ENCODE data around the gene APLP2.
"Not testable (repeated sequence)": the region's sequence is repeated elsewhere in the genome, so short reads cannot be mapped to it uniquely, and the experiment has no call there.

APLP2 gene

GRCh38 chr11:130090517-130090916 is 20.8 kb downstream of the APLP2 start:
- DNase-seq (ENCODE audit: low read depth in 2 of 2) = not testable (repeated sequence)

GRCh38 chr11:130091169-130091568 is 21.5 kb downstream of the APLP2 start:
- not testable (repeated sequence) for DNase-seq (ENCODE audit: low read depth in 2 of 2)

GRCh38 chr11:130092661-130093060 is 23.0 kb downstream of the APLP2 start:
- DNase-seq (ENCODE audit: low read depth in 2 of 2) = no peak

GRCh38 chr11:130094614-130095013 is 24.9 kb downstream of the APLP2 start:
- no peak for DNase-seq (ENCODE audit: low read depth in 2 of 2)

- no peak for DNase-seq (ENCODE audit: low read depth in 2 of 2)
Measured at GRCh38 chr11:130095326-130095725, 25.6 kb downstream of the APLP2 start.

- no peak for DNase-seq (ENCODE audit: low read depth in 2 of 2)
Measured at GRCh38 chr11:130096042-130096441, 26.3 kb downstream of the APLP2 start.

- no peak for DNase-seq (ENCODE audit: low read depth in 2 of 2)
Measured at GRCh38 chr11:130096823-130097222, 27.1 kb downstream of the APLP2 start.

- no peak for DNase-seq (ENCODE audit: low read depth in 2 of 2)
Measured at GRCh38 chr11:130097285-130097684, 27.6 kb downstream of the APLP2 start.

- DNase-seq (ENCODE audit: low read depth in 2 of 2) = no peak
Measured at GRCh38 chr11:130099356-130099755, 29.7 kb downstream of the APLP2 start.

GRCh38 chr11:130100381-130101095 is 30.8 kb downstream of the APLP2 start:
- DNase-seq (ENCODE audit: low read depth in 2 of 2) = no peak

- no peak for DNase-seq (ENCODE audit: low read depth in 2 of 2)
Measured at GRCh38 chr11:130101661-130102060, 32.0 kb downstream of the APLP2 start.

GRCh38 chr11:130102301-130103249 is 32.9 kb downstream of the APLP2 start:
- no peak for DNase-seq (ENCODE audit: low read depth in 2 of 2)

GRCh38 chr11:130103296-130103814 is 33.7 kb downstream of the APLP2 start:
- peak; percentile 76 to 77 for DNase-seq (ENCODE audit: low read depth in 2 of 2)

- DNase-seq (ENCODE audit: low read depth in 2 of 2) = no peak
Measured at GRCh38 chr11:130106381-130106780, 36.7 kb downstream of the APLP2 start.

GRCh38 chr11:130108671-130109070 is 39.0 kb downstream of the APLP2 start:
- not testable (repeated sequence) for DNase-seq (ENCODE audit: low read depth in 2 of 2)

- no peak for DNase-seq (ENCODE audit: low read depth in 2 of 2)
Measured at GRCh38 chr11:130109386-130109785, 39.7 kb downstream of the APLP2 start.

GRCh38 chr11:130110339-130111108 is 40.8 kb downstream of the APLP2 start:
- no peak for DNase-seq (ENCODE audit: low read depth in 2 of 2)

- DNase-seq (ENCODE audit: low read depth in 2 of 2) = no peak
Measured at GRCh38 chr11:130112071-130112830, 42.6 kb downstream of the APLP2 start.

- no peak for DNase-seq (ENCODE audit: low read depth in 2 of 2)
Measured at GRCh38 chr11:130114281-130114680, 44.6 kb downstream of the APLP2 start.

- DNase-seq (ENCODE audit: low read depth in 2 of 2) = no peak
Measured at GRCh38 chr11:130114726-130115125, 45.0 kb downstream of the APLP2 start.

- DNase-seq (ENCODE audit: low read depth in 2 of 2) = no peak
Measured at GRCh38 chr11:130115218-130115617, 45.5 kb downstream of the APLP2 start.
